HS-27A (cell line): ENCODE data around the gene PLEKHA4.
"Not testable (repeated sequence)": the region's sequence is repeated elsewhere in the genome, so short reads cannot be mapped to it uniquely, and the experiment has no call there.

Source experiments
- DNase-seq: peaks from one replicate; pipeline ENCODE4 v3.0.0-alpha.2; 2012; ENCODE audit warnings: low read depth, missing footprints

Gene PLEKHA4, protein sequence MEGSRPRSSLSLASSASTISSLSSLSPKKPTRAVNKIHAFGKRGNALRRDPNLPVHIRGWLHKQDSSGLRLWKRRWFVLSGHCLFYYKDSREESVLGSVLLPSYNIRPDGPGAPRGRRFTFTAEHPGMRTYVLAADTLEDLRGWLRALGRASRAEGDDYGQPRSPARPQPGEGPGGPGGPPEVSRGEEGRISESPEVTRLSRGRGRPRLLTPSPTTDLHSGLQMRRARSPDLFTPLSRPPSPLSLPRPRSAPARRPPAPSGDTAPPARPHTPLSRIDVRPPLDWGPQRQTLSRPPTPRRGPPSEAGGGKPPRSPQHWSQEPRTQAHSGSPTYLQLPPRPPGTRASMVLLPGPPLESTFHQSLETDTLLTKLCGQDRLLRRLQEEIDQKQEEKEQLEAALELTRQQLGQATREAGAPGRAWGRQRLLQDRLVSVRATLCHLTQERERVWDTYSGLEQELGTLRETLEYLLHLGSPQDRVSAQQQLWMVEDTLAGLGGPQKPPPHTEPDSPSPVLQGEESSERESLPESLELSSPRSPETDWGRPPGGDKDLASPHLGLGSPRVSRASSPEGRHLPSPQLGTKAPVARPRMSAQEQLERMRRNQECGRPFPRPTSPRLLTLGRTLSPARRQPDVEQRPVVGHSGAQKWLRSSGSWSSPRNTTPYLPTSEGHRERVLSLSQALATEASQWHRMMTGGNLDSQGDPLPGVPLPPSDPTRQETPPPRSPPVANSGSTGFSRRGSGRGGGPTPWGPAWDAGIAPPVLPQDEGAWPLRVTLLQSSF

DNA sequence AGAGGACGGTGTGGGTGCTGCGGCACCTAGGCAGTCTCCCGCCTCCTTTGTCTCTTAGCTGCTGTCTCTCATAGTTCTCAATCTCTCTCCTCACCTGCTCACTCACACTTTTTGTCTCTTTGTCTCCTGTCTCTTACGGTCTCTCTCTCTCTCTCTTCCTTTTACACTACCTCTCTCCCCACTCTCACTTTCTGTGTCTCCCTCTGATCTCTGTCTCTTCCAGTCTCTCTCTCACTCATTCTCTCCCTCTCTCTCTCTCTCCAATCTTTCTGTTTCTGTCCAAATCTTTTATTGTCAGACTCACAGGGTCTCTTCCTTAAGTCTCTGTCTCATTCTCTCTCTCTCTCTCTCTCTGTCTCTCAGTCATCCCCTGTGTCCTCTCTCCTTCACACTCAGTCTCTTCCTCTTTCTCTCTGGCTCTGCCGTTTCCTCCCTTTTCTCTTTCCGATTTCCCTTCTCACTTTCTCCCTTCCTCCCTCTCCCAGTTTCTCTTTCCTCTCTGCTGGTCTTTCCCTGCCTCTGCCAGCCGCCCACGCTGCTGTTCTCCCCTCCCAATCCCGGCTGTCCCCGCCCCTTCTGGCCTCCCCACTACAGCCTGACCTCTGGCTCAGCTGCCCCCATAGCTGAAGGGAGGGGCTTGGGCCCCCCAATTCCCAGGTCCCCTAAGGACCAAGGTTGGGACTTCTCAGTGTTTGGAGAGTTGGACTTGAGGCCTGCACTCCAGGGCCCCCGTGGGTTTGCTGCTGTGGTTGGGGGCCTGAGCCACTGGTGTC, at the start of gene PLEKHA4:
PLEKHA4 (minus strand) TSS at position 504 of the 773 bp plus-strand sequence. CDS start 997 bp downstream, outside the sequence.
- no peak for DNase-seq

GRCh38 chr19:48918071-48918470, 49.7 kb upstream of the PLEKHA4 start:
- no peak for DNase-seq

GRCh38 chr19:48915757-48916156, 47.3 kb upstream of the PLEKHA4 start:
- DNase-seq: no peak

DNA sequence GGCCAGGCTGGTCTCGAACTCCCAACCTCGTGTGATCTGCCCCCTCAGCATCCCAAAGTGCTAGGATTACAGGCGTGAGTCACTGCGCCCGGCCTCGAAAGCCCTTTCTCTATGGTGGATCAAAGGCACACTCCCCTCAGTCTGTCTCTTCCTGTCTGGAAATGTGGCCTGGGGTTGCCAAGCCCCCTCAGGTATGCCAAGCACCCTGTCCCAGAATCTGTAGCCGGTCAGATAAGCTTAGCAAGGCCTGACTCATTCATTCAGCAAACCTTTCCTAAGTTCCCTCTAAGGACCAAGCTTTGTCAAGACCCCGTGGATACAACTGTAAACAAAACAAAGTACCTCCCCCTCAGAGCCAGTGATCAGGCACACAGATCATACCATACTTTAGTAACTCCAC, 45.8 kb upstream of the PLEKHA4 start:
- no peak for DNase-seq

GRCh38 chr19:48913114-48913889, 44.9 kb upstream of the PLEKHA4 start:
- DNase-seq: no peak

GRCh38 chr19:48910803-48911202, 42.4 kb upstream of the PLEKHA4 start:
- DNase-seq: no peak

DNA sequence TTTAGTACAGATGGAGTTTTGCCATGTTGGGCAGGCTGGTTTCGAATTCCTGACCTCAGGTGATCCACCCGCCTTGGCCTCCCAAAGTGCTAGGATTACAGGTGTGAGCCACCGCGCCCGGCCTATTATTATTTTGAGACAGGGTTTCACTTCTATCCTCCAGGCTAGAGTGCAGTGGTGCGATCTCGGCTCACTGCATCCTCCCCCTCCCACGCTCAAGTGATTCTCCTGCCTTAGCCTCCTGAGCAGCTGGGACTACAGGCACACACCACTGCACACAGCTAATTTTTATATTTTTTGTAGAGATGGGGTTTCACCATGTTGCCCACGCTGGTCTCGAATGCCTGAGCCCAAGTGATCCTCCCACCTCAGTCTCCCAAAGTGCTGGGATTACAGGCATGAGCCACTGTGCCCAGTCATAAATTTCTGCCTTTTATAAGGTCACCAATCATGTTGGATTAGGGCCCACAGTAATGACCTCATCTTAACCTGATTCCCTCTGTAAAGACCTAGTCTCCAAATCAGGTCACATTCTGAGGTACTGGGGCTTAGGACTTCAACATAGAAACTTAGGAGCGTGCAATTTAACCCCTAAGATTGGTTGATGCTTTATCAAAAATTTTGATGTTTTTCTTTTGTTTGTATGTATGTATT, 41.1 kb upstream of the PLEKHA4 start:
- DNase-seq: not testable (repeated sequence)

GRCh38 chr19:48907671-48908070, 39.3 kb upstream of the PLEKHA4 start:
- no peak for DNase-seq

- DNase-seq: no peak
Observed at GRCh38 chr19:48906324-48906723, 37.9 kb upstream of the PLEKHA4 start.

DNA sequence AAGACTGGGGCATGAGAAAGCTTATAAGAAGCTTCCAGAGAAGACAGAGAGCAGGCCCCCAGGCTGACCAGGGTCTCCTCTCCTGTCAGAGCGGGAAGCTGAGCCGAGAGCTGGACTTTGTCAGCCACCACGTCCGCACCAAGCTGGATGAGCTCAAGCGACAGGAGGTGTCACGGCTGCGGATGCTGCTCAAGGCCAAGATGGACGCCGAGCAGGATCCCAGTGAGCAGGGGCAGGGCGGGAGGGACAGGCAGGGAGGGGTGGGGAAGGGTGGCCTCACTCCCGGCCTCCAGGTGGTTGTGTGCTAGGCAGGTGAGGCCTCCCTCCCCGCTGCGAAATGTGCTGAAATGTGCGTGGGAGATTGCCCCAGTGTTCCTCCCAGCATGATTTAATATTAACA, 37.2 kb upstream of the PLEKHA4 start:
- no peak for DNase-seq

GRCh38 chr19:48903788-48904187, 35.4 kb upstream of the PLEKHA4 start:
- not testable (repeated sequence) for DNase-seq

GRCh38 chr19:48902291-48902690, 33.9 kb upstream of the PLEKHA4 start:
- DNase-seq: not testable (repeated sequence)

- no peak for DNase-seq
Observed at GRCh38 chr19:48900477-48901406, 32.3 kb upstream of the PLEKHA4 start.

- peak; percentile 99 for DNase-seq
Observed at GRCh38 chr19:48899781-48900476, 31.5 kb upstream of the PLEKHA4 start, which contains the start of gene NUCB1. Gene NUCB1 (plus strand): TSS chr19:48900312. CDS start chr19:48900797, 485 bp downstream.

DNA sequence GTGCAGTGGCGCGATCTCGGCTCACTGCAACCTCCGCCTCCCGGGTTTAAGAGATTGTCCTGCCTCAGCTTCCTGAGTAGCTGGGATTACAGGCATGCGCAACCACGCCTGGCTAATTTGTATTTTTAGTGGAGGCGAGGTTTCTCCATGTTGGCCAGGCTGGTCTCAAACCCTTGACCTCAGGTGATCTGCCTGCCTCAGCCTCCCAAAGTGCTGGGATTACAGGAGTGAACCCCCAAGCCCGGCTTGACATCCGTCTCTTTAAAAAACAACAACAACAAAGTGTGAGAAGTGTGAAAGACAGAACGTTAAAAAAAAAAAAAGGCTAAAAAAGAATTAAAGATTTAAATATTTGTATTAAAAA, 31.0 kb upstream of the PLEKHA4 start:
- DNase-seq: not testable (repeated sequence)

DNA sequence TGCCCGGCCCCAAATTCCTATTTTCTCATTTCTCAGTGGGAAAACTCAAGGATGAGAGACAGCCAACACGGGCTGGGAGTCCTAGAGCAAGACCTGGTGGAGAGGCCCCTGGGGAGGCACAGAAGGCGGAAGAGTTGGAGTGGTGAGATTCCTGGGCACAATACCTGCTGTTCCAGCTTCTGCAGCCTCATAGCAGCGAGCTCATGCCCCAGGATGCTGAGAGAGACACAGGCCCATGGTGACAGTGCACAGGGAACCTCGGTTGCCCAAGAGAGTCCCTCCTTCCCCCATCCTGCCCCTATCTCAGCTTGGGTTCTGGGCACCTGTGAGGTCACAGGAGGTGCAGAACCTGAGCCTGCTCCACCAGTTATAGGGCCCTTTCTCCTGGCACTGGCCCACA, 28.8 kb upstream of the PLEKHA4 start:
- DNase-seq: no peak

DNA sequence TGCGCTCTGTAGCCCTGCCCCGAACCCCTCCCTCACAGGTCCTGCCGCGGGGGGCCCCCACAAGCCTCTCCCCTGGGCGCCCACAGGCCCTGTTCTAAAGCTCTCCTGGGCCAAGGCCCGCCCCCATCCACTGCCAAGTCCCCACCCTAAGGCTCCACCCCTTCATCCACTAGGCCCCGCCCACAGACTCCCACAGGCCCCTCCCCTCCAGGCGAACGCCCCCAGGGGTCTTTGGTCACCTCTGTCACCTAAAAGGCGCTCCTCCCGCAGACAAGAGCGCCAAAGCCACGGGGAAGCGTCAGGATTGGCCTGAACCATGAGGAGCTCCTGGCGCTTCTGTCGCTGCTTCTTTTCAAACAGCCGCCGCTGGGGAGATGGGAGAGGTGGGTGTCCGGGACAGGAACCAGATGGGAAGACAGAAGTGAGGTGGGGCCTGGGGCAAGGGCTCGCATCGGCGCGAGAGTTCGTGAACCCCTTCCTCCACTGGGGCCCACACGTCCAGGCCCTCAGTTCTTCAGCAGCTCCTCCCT, 27.8 kb upstream of the PLEKHA4 start:
- no peak for DNase-seq

DNA sequence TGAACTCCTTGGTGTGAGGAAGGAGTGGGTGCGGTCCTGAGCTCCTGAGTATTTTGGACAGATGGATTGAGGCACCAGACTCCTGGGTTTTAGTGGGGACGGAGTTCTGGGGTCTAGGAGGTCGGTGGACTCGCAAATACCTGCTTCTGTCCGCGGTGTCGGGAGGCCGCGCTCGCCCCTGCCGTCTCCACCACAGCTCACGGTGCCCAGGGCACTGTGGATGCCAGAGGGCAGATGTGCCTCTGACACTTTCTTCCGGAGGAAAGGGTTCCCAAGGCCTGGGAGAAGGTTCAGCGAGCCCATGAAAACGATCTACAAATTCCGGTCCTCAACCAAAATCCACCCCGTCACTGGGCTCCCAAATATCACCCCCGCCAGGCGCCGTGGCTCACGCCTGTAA, 26.8 kb upstream of the PLEKHA4 start:
- no peak for DNase-seq

DNA sequence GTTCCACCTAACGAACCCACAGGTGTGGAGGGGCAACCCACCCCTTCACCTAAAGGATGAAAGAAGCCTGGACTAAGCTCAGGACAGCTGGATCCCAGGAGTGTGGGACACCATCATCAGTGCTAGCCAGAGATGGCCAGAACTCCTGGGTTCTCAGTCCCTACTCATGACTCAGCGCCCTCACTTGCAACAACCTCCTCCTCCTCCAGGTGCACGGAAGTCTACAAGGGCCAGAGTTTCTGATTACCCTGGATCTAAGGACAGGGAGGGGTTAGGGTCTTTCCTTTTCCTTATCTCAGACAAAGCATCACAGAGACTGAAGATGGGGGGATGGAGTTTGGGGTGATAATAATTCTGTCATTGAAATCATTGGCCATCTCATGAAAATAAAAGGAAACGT, 22.1 kb upstream of the PLEKHA4 start:
- DNase-seq: no peak
